BJ (cell line): ENCODE measurements around the gene NOTO. TPM values are rescaled to one million over a fixed set of nuclear protein-coding genes. Genes with fewer than 3 reads are reported as not detected.

Experiments used
- CTCF ChIA-PET: fragments of 350-600 bp; formaldehyde crosslinking; extraction: SDS; loops from one replicate; lab custom pipeline; 2021; ENCODE audit warnings: antibody characterized with exemption, inconsistent platforms; lab: Yijun Ruan, JAX
- POLR2A ChIA-PET: fragments of 300-600 bp; sonication (Branson Sonifier 250); formaldehyde crosslinking; extraction: SDS; loops from one replicate; lab custom pipeline; 2021; ENCODE audit warnings: antibody characterized with exemption; lab: Charles Lee
- DNase-seq: peaks from one replicate; pipeline ENCODE4 v3.0.0-alpha.2; 2011; ENCODE audit warnings: low read depth
- H3K27me3 ChIP-seq: 2 replicates; pipeline ENCODE4 v1.6.0; 2011; ENCODE audit warnings: low read length; ENCODE audit not compliant: control insufficient read depth, insufficient read depth
- H3K36me3 ChIP-seq: 2 replicates; pipeline ENCODE4 v1.5.1; 2011; ENCODE audit warnings: low read length; ENCODE audit not compliant: control insufficient read depth, insufficient read depth
- H3K4me3 ChIP-seq: 2 replicates; pipeline ENCODE4 v1.5.1; 2011; ENCODE audit warnings: low read depth, mild to moderate bottlenecking, control low read depth, low read length
- CTCF ChIP-seq: IDR thresholded peaks from 2 replicates; pipeline ENCODE4 v1.5.1; 2011; ENCODE audit warnings: low read depth, mild to moderate bottlenecking, control low read depth, inconsistent platforms, low read length, moderate library complexity; ENCODE audit not compliant: insufficient read depth
- polyA plus RNA-seq: library from polyadenylated mRNA; depleted of rRNA; stranded (reverse); fragments of >200 nt; gene quantifications from 2 replicates; pipeline ENCODE4 v1.2.3, GENCODE V29; 2011

The NOTO gene
- polyA plus RNA-seq, 1 experiment = not detected

GRCh38 chr2:73257425-73258125 lies 55.2 kb downstream of the NOTO start:
- no peak for DNase-seq
- POLR2A ChIA-PET = no interaction called here
- Histone ChIP-seq H3K4me3 (no peak overlapping the region), H3K36me3 (peaks cover 9% of the 10 kb centered on the region), H3K27me3 (no peaks in the 10 kb centered on the region)
- no peak for TF ChIP-seq CTCF
- CTCF ChIA-PET = interaction anchor here (0.8 to 1.2 kb wide), 2 partner anchors 11 to 13 kb away, joined by 3 to 5 read pairs; no protein-coding TSS in a partner anchor

GRCh38 chr2:73258186-73258912 lies 56.0 kb downstream of the NOTO start:
- no peak for DNase-seq
- POLR2A ChIA-PET = no interaction called here

GRCh38 chr2:73258913-73259215 lies 56.5 kb downstream of the NOTO start:
- no peak overlapping the region for H3K4me3 ChIP-seq
- POLR2A ChIA-PET = no interaction called here
- H3K27me3 ChIP-seq = no peaks in the 10 kb centered on the region
- TF ChIP-seq CTCF = no peak
- DNase-seq = no peak
- peaks cover 6% of the 10 kb centered on the region for H3K36me3 ChIP-seq
- CTCF ChIA-PET = interaction anchor here (1.0 to 2.9 kb wide), 3 partner anchors 10 to 31 kb away, joined by 3 to 10 read pairs (median 6); no protein-coding TSS in a partner anchor

More at GRCh38 chr2:73258186-73258912, 56.0 kb downstream of the NOTO start:
- CTCF ChIA-PET = interaction anchor here (1.0 to 2.9 kb wide), 2 partner anchors 11 to 32 kb away, joined by 3 to 10 read pairs; no protein-coding TSS in a partner anchor
- peaks cover 7% of the 10 kb centered on the region for H3K36me3 ChIP-seq
- no peak for TF ChIP-seq CTCF
- H3K27me3 ChIP-seq = no peaks in the 10 kb centered on the region
- H3K4me3 ChIP-seq = no peak overlapping the region

- H3K27me3 ChIP-seq = no peaks in the 10 kb centered on the region
- ChIA-PET POLR2A (no interaction called here), CTCF (interaction anchor here (1.0 to 2.9 kb wide), 6 partner anchors 9 to 82 kb away, joined by 3 to 10 read pairs (median 5); no protein-coding TSS in a partner anchor)
- no peak overlapping the region for H3K4me3 ChIP-seq
- no peak for DNase-seq
- H3K36me3 ChIP-seq = peaks cover 3% of the 10 kb centered on the region; the same call in 1 of the 2 replicates
- TF ChIP-seq CTCF = no peak
Observed at GRCh38 chr2:73259276-73259675, 56.9 kb downstream of the NOTO start.

- no peak for DNase-seq
- peaks cover 3% of the 10 kb centered on the region; the same call in 1 of the 2 replicates for H3K36me3 ChIP-seq
- H3K27me3 ChIP-seq = no peaks in the 10 kb centered on the region
- no peak for TF ChIP-seq CTCF
- ChIA-PET POLR2A (no interaction called here), CTCF (interaction anchor here (0.7 to 2.9 kb wide), 7 partner anchors 9 to 83 kb away, joined by 3 to 10 read pairs (median 4); no protein-coding TSS in a partner anchor)
- H3K4me3 ChIP-seq = no peak overlapping the region
Observed at GRCh38 chr2:73259704-73260337, 57.4 kb downstream of the NOTO start.
